ENCODE data around the gene SLC16A9. TPM values are rescaled to one million over a fixed set of nuclear protein-coding genes. Genes with fewer than 3 reads are reported as not detected.
"Not testable (repeated sequence)": the region's sequence is repeated elsewhere in the genome, so short reads cannot be mapped to it uniquely, and the experiment has no call there.

Gene SLC16A9
- total RNA-seq, result under 1 TPM in 1 of 2 experiments, not detected in 1; 0.16 TPM

- ATAC-seq (peak; percentile 80), DNase-seq (peak; percentile 65)
- peaks cover 73% of the 10 kb centered on the region for H3K27me3 Mint-ChIP-seq
- H3K4me3 Mint-ChIP-seq, result peak within 1 kb of the TSS; percentile 58
- H3K9me3 Mint-ChIP-seq (ENCODE audit: low read depth), result no peaks in the 10 kb centered on the region
- H3K27ac Mint-ChIP-seq, result no peak within 1 kb of the TSS
- CTCF ChIA-PET, result interaction anchor here (1.2 kb wide), 1 partner anchor 125 kb away, joined by 3 read pairs; no protein-coding TSS in a partner anchor
- no peaks in the 10 kb centered on the region for H3K36me3 Mint-ChIP-seq
- H3K4me1 Mint-ChIP-seq, result no peaks in the 10 kb centered on the region
These were observed at the start of gene SLC16A9 for GRCh38 chr10:59709395-59710125. TSS of gene SLC16A9 (minus strand) at chr10:59709850. CDS start at chr10:59684291, 25,559 bp downstream.

GRCh38 chr10:59757966-59758365 is 48.3 kb upstream of the SLC16A9 start:
- no peak for DNase-seq
- H3K36me3 Mint-ChIP-seq, result no peaks in the 10 kb centered on the region
- no peak overlapping the region for H3K27ac Mint-ChIP-seq
- peaks cover 5% of the 10 kb centered on the region for H3K27me3 Mint-ChIP-seq
- CTCF ChIA-PET, result no interaction called here
- no peaks in the 10 kb centered on the region for H3K9me3 Mint-ChIP-seq (ENCODE audit: low read depth)
- H3K4me1 Mint-ChIP-seq, result no peaks in the 10 kb centered on the region
- ATAC-seq, result no peak
- H3K4me3 Mint-ChIP-seq, result no peak overlapping the region

GRCh38 chr10:59754951-59755350 is 45.3 kb upstream of the SLC16A9 start:
- CTCF ChIA-PET, result no interaction called here
- Mint-ChIP-seq H3K27me3 (peaks cover 20% of the 10 kb centered on the region), H3K9me3 (ENCODE audit: low read depth) (no peaks in the 10 kb centered on the region), H3K4me1 (no peaks in the 10 kb centered on the region), H3K4me3 (no peak overlapping the region), H3K36me3 (no peaks in the 10 kb centered on the region), H3K27ac (no peak overlapping the region)
- ATAC-seq, result no peak
- DNase-seq, result no peak

- ATAC-seq, result no peak
- DNase-seq, result no peak
- CTCF ChIA-PET, result no interaction called here
- Mint-ChIP-seq H3K27me3 (peaks cover 23% of the 10 kb centered on the region), H3K36me3 (no peaks in the 10 kb centered on the region), H3K9me3 (ENCODE audit: low read depth) (no peaks in the 10 kb centered on the region), H3K27ac (no peak within 1 kb of the TSS), H3K4me1 (no peaks in the 10 kb centered on the region), H3K4me3 (no peak within 1 kb of the TSS)
These were observed 43.6 kb upstream of the SLC16A9 start, which contains the start of gene MRLN for GRCh38 chr10:59753267-59753666. TSS of gene MRLN (minus strand) at chr10:59753455.

GRCh38 chr10:59752278-59752940 is 42.8 kb upstream of the SLC16A9 start:
- ATAC-seq, result no peak
- Mint-ChIP-seq H3K27me3 (peaks cover 23% of the 10 kb centered on the region), H3K4me1 (no peaks in the 10 kb centered on the region), H3K27ac (no peak overlapping the region), H3K4me3 (no peak overlapping the region), H3K9me3 (ENCODE audit: low read depth) (no peaks in the 10 kb centered on the region), H3K36me3 (no peaks in the 10 kb centered on the region)
- CTCF ChIA-PET, result no interaction called here
- DNase-seq, result no peak

GRCh38 chr10:59750155-59750945 is 40.7 kb upstream of the SLC16A9 start:
- CTCF ChIA-PET, result no interaction called here
- no peaks in the 10 kb centered on the region for H3K4me1 Mint-ChIP-seq
- H3K36me3 Mint-ChIP-seq, result no peaks in the 10 kb centered on the region
- H3K9me3 Mint-ChIP-seq (ENCODE audit: low read depth), result no peaks in the 10 kb centered on the region
- peaks cover 21% of the 10 kb centered on the region for H3K27me3 Mint-ChIP-seq
- ATAC-seq, result no peak
- H3K4me3 Mint-ChIP-seq, result no peak overlapping the region
- no peak for DNase-seq
- no peak overlapping the region for H3K27ac Mint-ChIP-seq

GRCh38 chr10:59748834-59749233 is 39.2 kb upstream of the SLC16A9 start:
- no peak for ATAC-seq
- peaks cover 21% of the 10 kb centered on the region for H3K27me3 Mint-ChIP-seq

GRCh38 chr10:59745163-59745650 is 35.6 kb upstream of the SLC16A9 start:
- Mint-ChIP-seq H3K4me1 (no peaks in the 10 kb centered on the region), H3K27me3 (peaks cover 2% of the 10 kb centered on the region), H3K9me3 (ENCODE audit: low read depth) (no peaks in the 10 kb centered on the region), H3K4me3 (no peak overlapping the region), H3K36me3 (no peaks in the 10 kb centered on the region), H3K27ac (no peak overlapping the region)
- CTCF ChIA-PET, result no interaction called here
- ATAC-seq (no peak), DNase-seq (no peak)

More at GRCh38 chr10:59748834-59749233, 39.2 kb upstream of the SLC16A9 start:
- Mint-ChIP-seq H3K9me3 (ENCODE audit: low read depth) (no peaks in the 10 kb centered on the region), H3K36me3 (no peaks in the 10 kb centered on the region), H3K4me1 (no peaks in the 10 kb centered on the region), H3K27ac (no peak overlapping the region), H3K4me3 (no peak overlapping the region)
- DNase-seq, result no peak
- CTCF ChIA-PET, result no interaction called here

- H3K27ac Mint-ChIP-seq; H3K27me3 Mint-ChIP-seq; DNase-seq; CTCF ChIA-PET; H3K4me1 Mint-ChIP-seq; H3K4me3 Mint-ChIP-seq; H3K9me3 Mint-ChIP-seq (ENCODE audit: low read depth); ATAC-seq; H3K36me3 Mint-ChIP-seq: not testable (repeated sequence)
These were observed 35.1 kb upstream of the SLC16A9 start for GRCh38 chr10:59744762-59745161.

GRCh38 chr10:59744156-59744555 is 34.5 kb upstream of the SLC16A9 start:
- H3K9me3 Mint-ChIP-seq (ENCODE audit: low read depth); H3K27ac Mint-ChIP-seq; H3K27me3 Mint-ChIP-seq; H3K4me3 Mint-ChIP-seq; ATAC-seq; H3K36me3 Mint-ChIP-seq; H3K4me1 Mint-ChIP-seq; CTCF ChIA-PET; DNase-seq: not testable (repeated sequence)

GRCh38 chr10:59741583-59741982 is 31.9 kb upstream of the SLC16A9 start:
- ATAC-seq (no peak), DNase-seq (no peak)
- Mint-ChIP-seq H3K36me3 (no peaks in the 10 kb centered on the region), H3K4me3 (no peak overlapping the region), H3K27me3 (peaks cover 16% of the 10 kb centered on the region), H3K4me1 (no peaks in the 10 kb centered on the region), H3K27ac (no peak overlapping the region), H3K9me3 (ENCODE audit: low read depth) (no peaks in the 10 kb centered on the region)
- CTCF ChIA-PET, result no interaction called here

GRCh38 chr10:59741048-59741447 is 31.4 kb upstream of the SLC16A9 start:
- Mint-ChIP-seq H3K9me3 (ENCODE audit: low read depth) (no peaks in the 10 kb centered on the region), H3K27me3 (peaks cover 16% of the 10 kb centered on the region), H3K27ac (no peak overlapping the region), H3K4me1 (no peaks in the 10 kb centered on the region), H3K4me3 (no peak overlapping the region), H3K36me3 (no peaks in the 10 kb centered on the region)
- ATAC-seq, result no peak
- CTCF ChIA-PET, result no interaction called here
- no peak for DNase-seq

- DNase-seq (no peak), ATAC-seq (no peak)
- CTCF ChIA-PET, result interaction anchor here (0.7 kb wide), 1 partner anchor 67 kb away, joined by 3 read pairs; no protein-coding TSS in a partner anchor
- Mint-ChIP-seq H3K9me3 (ENCODE audit: low read depth) (no peaks in the 10 kb centered on the region), H3K4me3 (no peak overlapping the region), H3K4me1 (peaks cover 3% of the 10 kb centered on the region), H3K27ac (no peak overlapping the region), H3K27me3 (peaks cover 28% of the 10 kb centered on the region), H3K36me3 (no peaks in the 10 kb centered on the region)
These were observed 27.1 kb upstream of the SLC16A9 start for GRCh38 chr10:59736749-59737148.
